ENCODE measurements around the gene TTR. TPM values are rescaled to one million over a fixed set of nuclear protein-coding genes. Genes with fewer than 3 reads are reported as not detected.

TTR gene
- polyA plus RNA-seq, 1 of the 3 experiments (the other 2 are of a cell fraction): not detected

- Histone ChIP-seq H3K27ac (ENCODE audit: low read depth in 2 of 2, low read length in 1 of 2) (no peak overlapping the region), H3K9ac (no peak overlapping the region), H3K4me3 (ENCODE audit: low read depth in 2 of 2, low read length in 1 of 2) (no peak overlapping the region), H4K20me1 (ENCODE audit: insufficient read depth) (no peaks in the 10 kb centered on the region), H3F3A (replicated peaks; ENCODE audit: insufficient read depth) (no peaks in the 10 kb centered on the region), H2AFZ (ENCODE audit: low read depth) (no peak overlapping the region), H3K27me3 (ENCODE audit: insufficient read depth) (peaks cover 19% of the 10 kb centered on the region; the same call in 1 of the 2 replicates), H3K36me3 (replicated peaks in 1 of 2; ENCODE audit: control insufficient read depth in 1 of 2, insufficient read depth in 2 of 2, low read length in 1 of 2) (no peaks in the 10 kb centered on the region), H3K4me2 (no peak overlapping the region), H3K9me2 (no peaks in the 10 kb centered on the region), H3K4me1 (ENCODE audit: control insufficient read depth in 1 of 2, insufficient read depth in 2 of 2, low read depth in 1 of 2, low read length in 1 of 2) (no peaks in the 10 kb centered on the region), H3K9me3 (no peaks in the 10 kb centered on the region), H3K79me2 (ENCODE audit: insufficient read depth) (no peaks in the 10 kb centered on the region)
- ChIA-PET POLR2A (no interaction called here), CTCF (interaction anchor here (1.1 to 5.8 kb wide), 5 partner anchors 115 to 421 kb away, joined by 3 to 92 read pairs (median 21); no protein-coding TSS in a partner anchor)
- no peak for DNase-seq
- no peak for TF ChIP-seq RFX5 (IDR thresholded peaks at IDR 0.05; ENCODE audit: low read length)
- no peak for TF ChIP-seq TAF1 (IDR thresholded peaks at IDR 0.05; ENCODE audit: borderline replicate concordance, low read depth, low read length)
- no peak for TF ChIP-seq PBX3 (IDR thresholded peaks at IDR 0.05)
- TF ChIP-seq MAX (IDR thresholded peaks at IDR 0.05; ENCODE audit: low read depth): no peak
- TF ChIP-seq NRF1 (IDR thresholded peaks at IDR 0.05; ENCODE audit: low read depth, low read length): no peak
- no peak for TF ChIP-seq REST (IDR thresholded peaks at IDR 0.05; ENCODE audit: low read depth, low read length)
- TF ChIP-seq IRF3 (IDR thresholded peaks at IDR 0.05; ENCODE audit: low read depth, low read length): no peak
- no peak for TF ChIP-seq MEF2A (IDR thresholded peaks at IDR 0.05; ENCODE audit: borderline replicate concordance, low read depth)
- WGBS (ENCODE audit: low lambda C conversion rate): 93% methylated on average over 3 of the region's 3 CpGs
Measured at GRCh38 chr18:31557446-31557845, 34.2 kb upstream of the TTR start.

- ChIA-PET POLR2A (no interaction called here), CTCF (no interaction called here)
- 36% methylated on average over 9 of the region's 9 CpGs for whole genome bisulfite sequencing (ENCODE audit: low lambda C conversion rate)
- H3F3A ChIP-seq (replicated peaks; ENCODE audit: insufficient read depth): no peaks in the 10 kb centered on the region
- H3K9ac ChIP-seq: no peak overlapping the region
- no peaks in the 10 kb centered on the region for H3K36me3 ChIP-seq (replicated peaks in 1 of 2; ENCODE audit: control insufficient read depth in 1 of 2, insufficient read depth in 2 of 2, low read length in 1 of 2)
- H3K9me2 ChIP-seq: no peaks in the 10 kb centered on the region
- H3K79me2 ChIP-seq (ENCODE audit: insufficient read depth): no peaks in the 10 kb centered on the region
- H2AFZ ChIP-seq (ENCODE audit: low read depth): no peak overlapping the region
- H3K4me1 ChIP-seq (ENCODE audit: control insufficient read depth in 1 of 2, insufficient read depth in 2 of 2, low read depth in 1 of 2, low read length in 1 of 2): no peaks in the 10 kb centered on the region
- H3K4me3 ChIP-seq (ENCODE audit: low read depth in 2 of 2, low read length in 1 of 2): no peak overlapping the region
- no peaks in the 10 kb centered on the region for H4K20me1 ChIP-seq (ENCODE audit: insufficient read depth)
- H3K27me3 ChIP-seq (ENCODE audit: insufficient read depth): peaks cover 11% of the 10 kb centered on the region; the same call in 1 of the 2 replicates
- H3K9me3 ChIP-seq: no peaks in the 10 kb centered on the region
- DNase-seq: no peak
- H3K4me2 ChIP-seq: no peak overlapping the region
- no peak overlapping the region for H3K27ac ChIP-seq (ENCODE audit: low read depth in 2 of 2, low read length in 1 of 2)
- TF ChIP-seq FOSL2 (IDR thresholded peaks at IDR 0.05; ENCODE audit: borderline replicate concordance, low read depth): no peak
- TF ChIP-seq TAF1 (IDR thresholded peaks at IDR 0.05; ENCODE audit: borderline replicate concordance, low read depth, low read length): no peak
- TF ChIP-seq EZH2phosphoT487 (IDR thresholded peaks at IDR 0.05; ENCODE audit: borderline replicate concordance, low read depth): no peak
- no peak for TF ChIP-seq YY1 (IDR thresholded peaks at IDR 0.05; ENCODE audit: low read depth)
- TF ChIP-seq ZBTB33 (IDR thresholded peaks at IDR 0.05; ENCODE audit: borderline replicate concordance, low read depth): no peak
- no peak for TF ChIP-seq MAX (IDR thresholded peaks at IDR 0.05; ENCODE audit: low read depth)
- no peak for TF ChIP-seq USF1 (IDR thresholded peaks at IDR 0.05; ENCODE audit: borderline replicate concordance, low read depth)
- TF ChIP-seq RAD21 (IDR thresholded peaks at IDR 0.05; ENCODE audit: low read length): no peak
- TF ChIP-seq EP300 (IDR thresholded peaks at IDR 0.05; ENCODE audit: borderline replicate concordance in 1 of 2, low read depth in 1 of 2, low read length in 1 of 2): no peak
- TF ChIP-seq SIN3A (IDR thresholded peaks at IDR 0.05; ENCODE audit: borderline replicate concordance, low read depth, low read length): no peak
Measured at GRCh38 chr18:31558567-31558966, 33.1 kb upstream of the TTR start.
